ENCODE data around the gene AMIGO1.

DNA sequence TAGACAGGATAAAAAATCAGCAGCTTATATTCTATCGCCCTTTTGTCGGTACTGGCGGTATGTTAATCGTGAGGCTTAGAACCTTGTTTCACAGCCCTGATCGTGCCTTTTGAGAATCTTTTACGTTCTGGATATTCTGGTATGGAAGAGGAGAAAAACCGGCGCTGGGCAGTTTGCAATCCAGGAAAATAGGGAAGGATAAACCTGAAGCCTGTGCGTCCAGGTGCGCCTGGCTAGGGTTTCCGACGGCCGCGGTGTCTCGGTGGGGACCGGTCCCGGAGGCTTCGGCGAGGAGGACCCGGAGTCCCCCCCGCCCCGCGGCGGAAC is 43.4 kb downstream of the AMIGO1 start:
- TF ChIP-seq POLR2AphosphoS5 (IDR thresholded peaks at IDR 0.05; ENCODE audit: low read depth, low read length) (no peak), POLR2A (IDR thresholded peaks at IDR 0.05; ENCODE audit: low read depth, low read length) (no peak)

All from GM12891 (cell line).